ENCODE results near the gene GNG12.

DNA sequence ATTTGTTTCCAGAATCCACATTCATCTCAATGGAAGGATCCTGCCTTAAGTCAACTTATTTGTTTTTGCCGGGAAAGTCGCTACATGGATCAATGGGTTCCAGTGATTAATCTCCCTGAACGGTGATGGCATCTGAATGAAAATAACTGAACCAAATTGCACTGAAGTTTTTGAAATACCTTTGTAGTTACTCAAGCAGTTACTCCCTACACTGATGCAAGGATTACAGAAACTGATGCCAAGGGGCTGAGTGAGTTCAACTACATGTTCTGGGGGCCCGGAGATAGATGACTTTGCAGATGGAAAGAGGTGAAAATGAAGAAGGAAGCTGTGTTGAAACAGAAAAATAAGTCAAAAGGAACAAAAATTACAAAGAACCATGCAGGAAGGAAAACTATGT, 145.6 kb downstream of the GNG12 start:
- TF ChIP-seq, protein P1, sequence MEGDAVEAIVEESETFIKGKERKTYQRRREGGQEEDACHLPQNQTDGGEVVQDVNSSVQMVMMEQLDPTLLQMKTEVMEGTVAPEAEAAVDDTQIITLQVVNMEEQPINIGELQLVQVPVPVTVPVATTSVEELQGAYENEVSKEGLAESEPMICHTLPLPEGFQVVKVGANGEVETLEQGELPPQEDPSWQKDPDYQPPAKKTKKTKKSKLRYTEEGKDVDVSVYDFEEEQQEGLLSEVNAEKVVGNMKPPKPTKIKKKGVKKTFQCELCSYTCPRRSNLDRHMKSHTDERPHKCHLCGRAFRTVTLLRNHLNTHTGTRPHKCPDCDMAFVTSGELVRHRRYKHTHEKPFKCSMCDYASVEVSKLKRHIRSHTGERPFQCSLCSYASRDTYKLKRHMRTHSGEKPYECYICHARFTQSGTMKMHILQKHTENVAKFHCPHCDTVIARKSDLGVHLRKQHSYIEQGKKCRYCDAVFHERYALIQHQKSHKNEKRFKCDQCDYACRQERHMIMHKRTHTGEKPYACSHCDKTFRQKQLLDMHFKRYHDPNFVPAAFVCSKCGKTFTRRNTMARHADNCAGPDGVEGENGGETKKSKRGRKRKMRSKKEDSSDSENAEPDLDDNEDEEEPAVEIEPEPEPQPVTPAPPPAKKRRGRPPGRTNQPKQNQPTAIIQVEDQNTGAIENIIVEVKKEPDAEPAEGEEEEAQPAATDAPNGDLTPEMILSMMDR (IDR thresholded peaks at IDR 0.05), result no peak
- TF ChIP-seq POLR2AphosphoS5 (IDR thresholded peaks at IDR 0.05; ENCODE audit: low read depth, low read length), result no peak
- TF ChIP-seq, protein P2, sequence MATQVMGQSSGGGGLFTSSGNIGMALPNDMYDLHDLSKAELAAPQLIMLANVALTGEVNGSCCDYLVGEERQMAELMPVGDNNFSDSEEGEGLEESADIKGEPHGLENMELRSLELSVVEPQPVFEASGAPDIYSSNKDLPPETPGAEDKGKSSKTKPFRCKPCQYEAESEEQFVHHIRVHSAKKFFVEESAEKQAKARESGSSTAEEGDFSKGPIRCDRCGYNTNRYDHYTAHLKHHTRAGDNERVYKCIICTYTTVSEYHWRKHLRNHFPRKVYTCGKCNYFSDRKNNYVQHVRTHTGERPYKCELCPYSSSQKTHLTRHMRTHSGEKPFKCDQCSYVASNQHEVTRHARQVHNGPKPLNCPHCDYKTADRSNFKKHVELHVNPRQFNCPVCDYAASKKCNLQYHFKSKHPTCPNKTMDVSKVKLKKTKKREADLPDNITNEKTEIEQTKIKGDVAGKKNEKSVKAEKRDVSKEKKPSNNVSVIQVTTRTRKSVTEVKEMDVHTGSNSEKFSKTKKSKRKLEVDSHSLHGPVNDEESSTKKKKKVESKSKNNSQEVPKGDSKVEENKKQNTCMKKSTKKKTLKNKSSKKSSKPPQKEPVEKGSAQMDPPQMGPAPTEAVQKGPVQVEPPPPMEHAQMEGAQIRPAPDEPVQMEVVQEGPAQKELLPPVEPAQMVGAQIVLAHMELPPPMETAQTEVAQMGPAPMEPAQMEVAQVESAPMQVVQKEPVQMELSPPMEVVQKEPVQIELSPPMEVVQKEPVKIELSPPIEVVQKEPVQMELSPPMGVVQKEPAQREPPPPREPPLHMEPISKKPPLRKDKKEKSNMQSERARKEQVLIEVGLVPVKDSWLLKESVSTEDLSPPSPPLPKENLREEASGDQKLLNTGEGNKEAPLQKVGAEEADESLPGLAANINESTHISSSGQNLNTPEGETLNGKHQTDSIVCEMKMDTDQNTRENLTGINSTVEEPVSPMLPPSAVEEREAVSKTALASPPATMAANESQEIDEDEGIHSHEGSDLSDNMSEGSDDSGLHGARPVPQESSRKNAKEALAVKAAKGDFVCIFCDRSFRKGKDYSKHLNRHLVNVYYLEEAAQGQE (IDR thresholded peaks at IDR 0.05; ENCODE audit: insufficient read depth in 1 of 2, low read depth in 2 of 2, low read length in 1 of 2), result no peak

All from Panc1 (cell line).